GM18498 (cell line): Measurements from ENCODE around the gene TH.

Experiments
- ATAC-seq: cut with Tn5 transposase; IDR thresholded peaks from one replicate; pipeline ENCODE4 v1.9.1; 2021; ENCODE audit warnings: mild to moderate bottlenecking, moderate library complexity; ENCODE audit not compliant: unreplicated experiment

Gene TH

GRCh38 chr11:2143799-2144543 lies 27.6 kb downstream of the TH start:
- no peak for ATAC-seq

GRCh38 chr11:2143477-2143798 lies 28.2 kb downstream of the TH start:
- ATAC-seq, result no peak

GRCh38 chr11:2142762-2143202 lies 28.8 kb downstream of the TH start:
- no peak for ATAC-seq

GRCh38 chr11:2142300-2142759 lies 29.3 kb downstream of the TH start:
- ATAC-seq, result no peak

- no peak for ATAC-seq
These were observed 30.9 kb downstream of the TH start for GRCh38 chr11:2140411-2141400.

- no peak for ATAC-seq
These were observed 31.8 kb downstream of the TH start for GRCh38 chr11:2139621-2140337.

GRCh38 chr11:2139123-2139521 lies 32.5 kb downstream of the TH start, which contains the start of gene IGF2:
Gene IGF2, minus strand, starts transcription at chr11:2139389. Its CDS starts 3,866 bp downstream, at chr11:2135523.
- no peak for ATAC-seq

- no peak for ATAC-seq
These were observed 33.0 kb downstream of the TH start for GRCh38 chr11:2138431-2139122.

GRCh38 chr11:2138068-2138430 lies 33.6 kb downstream of the TH start:
- no peak for ATAC-seq

GRCh38 chr11:2137202-2138067 lies 34.2 kb downstream of the TH start:
- no peak for ATAC-seq

- ATAC-seq, result no peak
These were observed 34.7 kb downstream of the TH start for GRCh38 chr11:2136952-2137201.

GRCh38 chr11:2136209-2136951 lies 35.2 kb downstream of the TH start:
- no peak for ATAC-seq

GRCh38 chr11:2135648-2136201 lies 35.9 kb downstream of the TH start:
- no peak for ATAC-seq

GRCh38 chr11:2135018-2135569 lies 36.5 kb downstream of the TH start:
- no peak for ATAC-seq

GRCh38 chr11:2134022-2135010 lies 37.3 kb downstream of the TH start:
- ATAC-seq, result no peak

- ATAC-seq, result no peak
These were observed 38.2 kb downstream of the TH start for GRCh38 chr11:2133241-2134021.

GRCh38 chr11:2132874-2133240 lies 38.8 kb downstream of the TH start:
- no peak for ATAC-seq
